Left lobe of liver (tissue), 2 donors: ENCODE measurements around the gene IL17RE. TPM values are rescaled to one million over a fixed set of nuclear protein-coding genes. Genes with fewer than 3 reads are reported as not detected.
"Not testable (repeated sequence)": the region's sequence is repeated elsewhere in the genome, so short reads cannot be mapped to it uniquely, and the experiment has no call there.

ENCODE experiments used
- ATAC-seq: fragments of 200-7000 bp; cut with Tn5 transposase; one replicate; pipeline ENCODE4 v1.9.1; 2020; ENCODE audit warnings: mild to moderate bottlenecking, moderate library complexity
- DNase-seq: peaks from one replicate; pipeline ENCODE4 v3.0.0-alpha.2; 2020; ENCODE audit warnings: low spot score
- total RNA-seq: library from RNA; stranded (reverse); gene quantifications from one replicate; pipeline ENCODE4 v1.2.1, GENCODE V29; 2021
- donor health status: DM: no; HTN: no; CAD: no; lungs with moderate emphysema.
- donor health status: DM: no; HTN: yes; CAD: no.

The IL17RE gene
- 2.5 TPM for total RNA-seq

- DNase-seq (peak; percentile 76), ATAC-seq (peak; percentile 70)
These were observed at the start of gene IL17RE for GRCh38 chr3:9902372-9903237. TSS of gene IL17RE (plus strand) at chr3:9902848. CDS start at chr3:9902933, 85 bp downstream.

GRCh38 chr3:9854291-9854940 is 48.2 kb upstream of the IL17RE start:
- ATAC-seq, DNase-seq: not testable (repeated sequence)

- ATAC-seq, result no peak
- DNase-seq, result no peak
These were observed 47.1 kb upstream of the IL17RE start for GRCh38 chr3:9855594-9855993.

GRCh38 chr3:9859530-9860025 is 43.1 kb upstream of the IL17RE start:
- ATAC-seq, result no peak
- no peak for DNase-seq

GRCh38 chr3:9861201-9861600 is 41.4 kb upstream of the IL17RE start:
- ATAC-seq (no peak), DNase-seq (no peak)

GRCh38 chr3:9861626-9862130 is 41.0 kb upstream of the IL17RE start:
- DNase-seq, result no peak
- ATAC-seq, result no peak

GRCh38 chr3:9862391-9863057 is 40.1 kb upstream of the IL17RE start:
- DNase-seq (peak; percentile 60), ATAC-seq (peak; percentile 94)

- no peak for DNase-seq
- ATAC-seq, result no peak
These were observed 39.4 kb upstream of the IL17RE start for GRCh38 chr3:9863058-9863772.

- ATAC-seq, result no peak
- no peak for DNase-seq
These were observed 38.3 kb upstream of the IL17RE start for GRCh38 chr3:9864200-9864927.

- not testable (repeated sequence) for DNase-seq, ATAC-seq
These were observed 37.5 kb upstream of the IL17RE start for GRCh38 chr3:9865125-9865637.

GRCh38 chr3:9866639-9867038 is 36.0 kb upstream of the IL17RE start:
- ATAC-seq (no peak), DNase-seq (no peak)

GRCh38 chr3:9867106-9867505 is 35.5 kb upstream of the IL17RE start:
- DNase-seq (no peak), ATAC-seq (no peak)

- DNase-seq, result no peak
- ATAC-seq, result no peak
These were observed 32.7 kb upstream of the IL17RE start for GRCh38 chr3:9869955-9870354.

- DNase-seq (no peak), ATAC-seq (no peak)
These were observed 31.7 kb upstream of the IL17RE start for GRCh38 chr3:9870978-9871377.

- ATAC-seq, DNase-seq: not testable (repeated sequence)
These were observed 30.6 kb upstream of the IL17RE start for GRCh38 chr3:9872067-9872466.

GRCh38 chr3:9875448-9875847 is 27.2 kb upstream of the IL17RE start:
- DNase-seq (no peak), ATAC-seq (no peak)

GRCh38 chr3:9876255-9876654 is 26.4 kb upstream of the IL17RE start:
- DNase-seq, ATAC-seq: not testable (repeated sequence)

- ATAC-seq (no peak), DNase-seq (no peak)
These were observed 25.7 kb upstream of the IL17RE start for GRCh38 chr3:9876991-9877390.

- DNase-seq, result no peak
- ATAC-seq, result peak; percentile 93
These were observed 23.9 kb upstream of the IL17RE start for GRCh38 chr3:9878700-9879099.
